ENCODE results near the gene PPP1R26.

GRCh38 chr9:135507104-135508035 lies 27.8 kb downstream of the PPP1R26 start:
- TF ChIP-seq FOXM1 (IDR thresholded peaks at IDR 0.05; ENCODE audit: low read depth), result no peak
- TF ChIP-seq FOXM1 (CRISPR knock-in tag; IDR thresholded peaks at IDR 0.05; ENCODE audit: low read depth), result no peak
- TF ChIP-seq TEAD4 (IDR thresholded peaks at IDR 0.05; ENCODE audit: low read length), result no peak
- no peak for TF ChIP-seq TEAD4 (CRISPR knock-in tag; IDR thresholded peaks at IDR 0.05; ENCODE audit: borderline replicate concordance)
- TF ChIP-seq SP2 (IDR thresholded peaks at IDR 0.05; ENCODE audit: extremely low read depth, low read depth, low read length, poor library complexity, severe bottlenecking), result no peak
- TF ChIP-seq ESRRA (IDR thresholded peaks at IDR 0.05; ENCODE audit: borderline replicate concordance, low read depth), result no peak
- TF ChIP-seq MYC (IDR thresholded peaks at IDR 0.05; ENCODE audit: low read depth, low read length), result no peak
- no peak for TF ChIP-seq MYC (CRISPR knock-in tag; IDR thresholded peaks at IDR 0.05; ENCODE audit: borderline replicate concordance, low read depth)
- no peak for TF ChIP-seq JUN (IDR thresholded peaks at IDR 0.05; ENCODE audit: borderline replicate concordance, low read depth, low read length)
- no peak for TF ChIP-seq JUN (CRISPR knock-in tag; IDR thresholded peaks at IDR 0.05; ENCODE audit: borderline replicate concordance)
- no peak for TF ChIP-seq SMAD3 (CRISPR knock-in tag; conservative IDR thresholded peaks at IDR 0.05)
- TF ChIP-seq, protein P1, sequence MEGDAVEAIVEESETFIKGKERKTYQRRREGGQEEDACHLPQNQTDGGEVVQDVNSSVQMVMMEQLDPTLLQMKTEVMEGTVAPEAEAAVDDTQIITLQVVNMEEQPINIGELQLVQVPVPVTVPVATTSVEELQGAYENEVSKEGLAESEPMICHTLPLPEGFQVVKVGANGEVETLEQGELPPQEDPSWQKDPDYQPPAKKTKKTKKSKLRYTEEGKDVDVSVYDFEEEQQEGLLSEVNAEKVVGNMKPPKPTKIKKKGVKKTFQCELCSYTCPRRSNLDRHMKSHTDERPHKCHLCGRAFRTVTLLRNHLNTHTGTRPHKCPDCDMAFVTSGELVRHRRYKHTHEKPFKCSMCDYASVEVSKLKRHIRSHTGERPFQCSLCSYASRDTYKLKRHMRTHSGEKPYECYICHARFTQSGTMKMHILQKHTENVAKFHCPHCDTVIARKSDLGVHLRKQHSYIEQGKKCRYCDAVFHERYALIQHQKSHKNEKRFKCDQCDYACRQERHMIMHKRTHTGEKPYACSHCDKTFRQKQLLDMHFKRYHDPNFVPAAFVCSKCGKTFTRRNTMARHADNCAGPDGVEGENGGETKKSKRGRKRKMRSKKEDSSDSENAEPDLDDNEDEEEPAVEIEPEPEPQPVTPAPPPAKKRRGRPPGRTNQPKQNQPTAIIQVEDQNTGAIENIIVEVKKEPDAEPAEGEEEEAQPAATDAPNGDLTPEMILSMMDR (IDR thresholded peaks at IDR 0.05 in 2 of 3, conservative IDR thresholded peaks at IDR 0.05 in 1 of 3; ENCODE audit: insufficient read depth in 2 of 3, low read depth in 1 of 3, low read length in 3 of 3), result no peak
- no peak for TF ChIP-seq BCLAF1 (IDR thresholded peaks at IDR 0.05; ENCODE audit: borderline replicate concordance in 1 of 2, control insufficient read depth in 1 of 2, low read depth in 2 of 2, low read length in 1 of 2)
- TF ChIP-seq SPI1 (IDR thresholded peaks at IDR 0.05; ENCODE audit: borderline replicate concordance, low read depth, low read length), result no peak
- no peak for TF ChIP-seq TAF1 (IDR thresholded peaks at IDR 0.05; ENCODE audit: control insufficient read depth, extremely low read depth, insufficient read depth, low read length, severe bottlenecking)

Measured in K562 (cell line).